Trophoblast cell (in vitro differentiated cells and primary cell): ENCODE data around the gene RAD23A.

Experiments used
- DNase-seq, 2 donors: peaks; one replicate each; pipeline ENCODE4 v3.0.0-alpha.2; 2016
- H2AFZ ChIP-seq: 2 replicates; pipeline ENCODE4 v1.6.1; 2013; ENCODE audit warnings: low read length, moderate library complexity, mild to moderate bottlenecking; ENCODE audit not compliant: insufficient read depth, poor library complexity
- H2AK5ac ChIP-seq: 2 replicates; pipeline ENCODE4 v1.6.1; 2013; ENCODE audit warnings: mild to moderate bottlenecking, low read length
- H2BK120ac ChIP-seq: 2 replicates; pipeline ENCODE4 v1.6.1; 2013; ENCODE audit warnings: low read length, mild to moderate bottlenecking, moderate library complexity; ENCODE audit not compliant: insufficient read depth, poor library complexity
- H2BK12ac ChIP-seq: 2 replicates; pipeline ENCODE4 v1.6.1; 2013; ENCODE audit warnings: mild to moderate bottlenecking, low read length, moderate library complexity
- H2BK5ac ChIP-seq: 2 replicates; pipeline ENCODE4 v1.6.1; 2013; ENCODE audit warnings: low read length, low read depth, moderate library complexity, mild to moderate bottlenecking; ENCODE audit not compliant: poor library complexity
- H3K14ac ChIP-seq: 2 replicates; pipeline ENCODE4 v1.6.1; 2013; ENCODE audit warnings: mild to moderate bottlenecking, low read length
- H3K18ac ChIP-seq: 2 replicates; pipeline ENCODE4 v1.6.1; 2013; ENCODE audit warnings: mild to moderate bottlenecking, low read length
- H3K23ac ChIP-seq: 2 replicates; pipeline ENCODE4 v1.6.1; 2013; ENCODE audit warnings: low read length
- H3K27ac ChIP-seq: 2 replicates; pipeline ENCODE4 v1.5.1; 2013; ENCODE audit warnings: low read depth, mild to moderate bottlenecking, inconsistent platforms, low read length, moderate library complexity
- H3K27me3 ChIP-seq: 2 replicates; pipeline ENCODE4 v1.6.1; 2013; ENCODE audit warnings: inconsistent platforms, mild to moderate bottlenecking, low read length, moderate library complexity; ENCODE audit not compliant: insufficient read depth
- H3K36me3 ChIP-seq, 2 experiments: 1 replicate in 1 of 2; 2 replicates in 1 of 2; pipeline ENCODE4 v1.6.1; 2013; ENCODE audit warnings: low read length in 2 of 2, mild to moderate bottlenecking in 2 of 2, moderate library complexity in 1 of 2; ENCODE audit not compliant: insufficient read depth in 2 of 2, control insufficient read depth in 1 of 2
- H3K4ac ChIP-seq: 2 replicates; pipeline ENCODE4 v1.6.1; 2013; ENCODE audit warnings: low read depth, mild to moderate bottlenecking, low read length, moderate library complexity
- H3K4me1 ChIP-seq, 2 experiments: 1 replicate in 1 of 2; 2 replicates in 1 of 2; pipeline ENCODE4 v1.6.1; 2013; ENCODE audit warnings: low read length in 2 of 2, mild to moderate bottlenecking in 2 of 2, moderate library complexity in 1 of 2; ENCODE audit not compliant: insufficient read depth in 2 of 2, control insufficient read depth in 1 of 2
- H3K4me2 ChIP-seq: 2 replicates; pipeline ENCODE4 v1.6.1; 2013; ENCODE audit warnings: inconsistent platforms, mild to moderate bottlenecking, low read length, moderate library complexity
- H3K4me3 ChIP-seq: 2 replicates; pipeline ENCODE4 v1.5.1; 2013; ENCODE audit warnings: mild to moderate bottlenecking, low read depth, low read length, inconsistent platforms
- H3K79me1 ChIP-seq: one replicate; pipeline ENCODE4 v1.6.1; 2013; ENCODE audit warnings: low read length
- H3K79me2 ChIP-seq: 2 replicates; pipeline ENCODE4 v1.6.1; 2013; ENCODE audit warnings: low read length, mild to moderate bottlenecking; ENCODE audit not compliant: control insufficient read depth, insufficient read depth, poor library complexity
- H3K9ac ChIP-seq: 2 replicates; pipeline ENCODE4 v1.6.1; 2013; ENCODE audit warnings: mild to moderate bottlenecking, low read length
- H3K9me3 ChIP-seq: 2 replicates; pipeline ENCODE4 v1.6.1; 2013; ENCODE audit warnings: low read depth, mild to moderate bottlenecking, control low read depth, inconsistent platforms, low read length; ENCODE audit not compliant: insufficient read depth
- H4K12ac ChIP-seq: 2 replicates; pipeline ENCODE4 v1.6.1; 2013; ENCODE audit warnings: low read depth, mild to moderate bottlenecking, low read length, moderate library complexity
- H4K8ac ChIP-seq: 2 replicates; pipeline ENCODE4 v1.6.1; 2013; ENCODE audit warnings: low read depth, mild to moderate bottlenecking, low read length, moderate library complexity
- H4K91ac ChIP-seq: one replicate; pipeline ENCODE4 v1.6.1; 2013; ENCODE audit warnings: low read depth, mild to moderate bottlenecking, low read length, moderate library complexity
- WGBS: extraction: QIAGEN DNeasy Blood & Tissue Kit; methylation state at CpG from one replicate; pipeline ENCODE4 v1.1.7; 2013; ENCODE audit warnings: missing lambda C conversion rate; ENCODE audit not compliant: insufficient read length, insufficient coverage; ENCODE audit errors: extremely low coverage; 5-methylcytosine and 5-hydroxymethylcytosine counted together

Gene RAD23A

DNA sequence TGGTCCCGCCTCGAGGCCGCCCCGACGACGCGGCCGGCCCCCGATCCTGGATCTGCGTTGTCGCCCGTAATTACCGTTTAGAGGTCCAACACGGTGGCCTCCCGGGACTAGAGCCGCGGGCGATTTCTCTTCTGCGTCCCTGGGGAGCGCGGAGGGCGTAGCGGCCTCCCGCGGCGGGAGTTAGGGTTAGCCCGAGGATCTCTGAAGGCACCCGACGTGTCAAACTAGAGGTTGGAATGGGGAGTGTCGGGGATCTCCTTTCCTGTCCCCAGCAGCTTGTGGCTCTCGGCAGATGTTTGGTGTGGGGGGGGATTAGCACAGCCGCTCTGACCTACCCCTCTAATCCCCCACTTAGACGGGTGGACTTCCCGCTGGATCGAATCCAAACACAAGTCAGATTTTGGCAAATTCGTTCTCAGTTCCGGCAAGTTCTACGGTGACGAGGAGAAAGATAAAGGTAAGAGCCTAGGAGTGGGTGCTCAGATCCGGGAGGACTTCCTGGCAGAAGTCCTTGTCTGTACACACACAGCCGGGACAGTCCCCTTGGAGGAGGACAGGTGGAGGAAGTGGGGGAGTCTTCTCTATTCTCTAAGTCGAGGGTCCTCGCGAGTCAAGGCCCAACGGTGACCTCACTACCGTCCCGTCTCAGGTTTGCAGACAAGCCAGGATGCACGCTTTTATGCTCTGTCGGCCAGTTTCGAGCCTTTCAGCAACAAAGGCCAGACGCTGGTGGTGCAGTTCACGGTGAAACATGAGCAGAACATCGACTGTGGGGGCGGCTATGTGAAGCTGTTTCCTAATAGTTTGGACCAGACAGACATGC, 6.7 kb upstream of the RAD23A start:
- Histone ChIP-seq H3K27me3 (no peaks in the 10 kb centered on the region), H2BK12ac (no peak overlapping the region)
- WGBS = no CpG with 5 or more reads among the region's 54 CpGs

GRCh38 chr19:12939975-12940423, 5.7 kb upstream of the RAD23A start:
- Histone ChIP-seq H3K79me2 (peaks cover 22% of the 10 kb centered on the region), H3K27me3 (no peaks in the 10 kb centered on the region), H2AK5ac (no peak overlapping the region), H3K36me3 (peaks cover 47 to 52% of the 10 kb centered on the region in 2 experiments), H3K14ac (no peak overlapping the region), H3K4me3 (peak overlapping the region; percentile 4), H2AFZ (no peak overlapping the region), H3K18ac (peak overlapping the region; percentile 11), H3K4me1 (peaks cover 18 to 22% of the 10 kb centered on the region in 2 experiments), H2BK12ac (no peak overlapping the region), H4K91ac (no peak overlapping the region), H3K27ac (peak overlapping the region; percentile 25), H3K23ac (no peak overlapping the region), H3K9ac (peak overlapping the region; percentile 65), H4K12ac (no peak overlapping the region), H3K4ac (peak overlapping the region; percentile 97), H2BK120ac (no peak overlapping the region), H3K9me3 (peaks cover 2% of the 10 kb centered on the region), H4K8ac (no peak overlapping the region), H3K4me2 (peak overlapping the region; percentile 52), H3K79me1 (peaks cover 16% of the 10 kb centered on the region), H2BK5ac (peak overlapping the region; percentile 1)
- no peak for DNase-seq
- WGBS = no CpG with 5 or more reads among the region's 10 CpGs

More for the DNA sequence above, 6.7 kb upstream of the RAD23A start:
- Histone ChIP-seq H3K79me2 (peaks cover 22% of the 10 kb centered on the region), H3K14ac (peak overlapping the region; percentile 81), H3K23ac (no peak overlapping the region), H3K27ac (peak overlapping the region; percentile 31), H2AK5ac (peak overlapping the region; percentile 75), H3K36me3 (peaks cover 42 to 44% of the 10 kb centered on the region in 2 experiments), H4K12ac (peak overlapping the region; percentile 55), H3K18ac (peak overlapping the region; percentile 58), H4K8ac (peak overlapping the region; percentile 49), H3K9ac (peak overlapping the region; percentile 98), H2AFZ (peak overlapping the region; percentile 12), H3K4me1 (peaks cover 18 to 22% of the 10 kb centered on the region in 2 experiments), H3K4me2 (peak overlapping the region; percentile 74), H2BK5ac (peak overlapping the region; percentile 52), H2BK120ac (peak overlapping the region; percentile 44), H3K79me1 (peaks cover 16% of the 10 kb centered on the region), H3K9me3 (peaks cover 2% of the 10 kb centered on the region), H3K4me3 (peak overlapping the region; percentile 99), H3K4ac (peak overlapping the region; percentile 92), H4K91ac (peak overlapping the region; percentile 82)
- peak in 1 of 2 donors; percentile 64 for DNase-seq

GRCh38 chr19:12940897-12941296, 4.8 kb upstream of the RAD23A start:
- Histone ChIP-seq H3K27me3 (no peaks in the 10 kb centered on the region), H3K9ac (no peak overlapping the region), H3K79me1 (peaks cover 18% of the 10 kb centered on the region), H2AK5ac (no peak overlapping the region), H3K79me2 (peaks cover 22% of the 10 kb centered on the region), H3K9me3 (peaks cover 2% of the 10 kb centered on the region), H2BK12ac (no peak overlapping the region), H2BK5ac (no peak overlapping the region), H4K8ac (no peak overlapping the region), H2AFZ (no peak overlapping the region), H3K14ac (no peak overlapping the region), H3K18ac (no peak overlapping the region), H4K12ac (no peak overlapping the region), H2BK120ac (no peak overlapping the region), H3K4me2 (peak overlapping the region; percentile 52), H3K36me3 (peaks cover 47 to 52% of the 10 kb centered on the region in 2 experiments), H3K4ac (no peak overlapping the region), H3K23ac (no peak overlapping the region), H3K4me3 (no peak overlapping the region), H4K91ac (no peak overlapping the region), H3K4me1 (peaks cover 18 to 22% of the 10 kb centered on the region in 2 experiments), H3K27ac (peak overlapping the region; percentile 25)
- no CpG with 5 or more reads among the region's 2 CpGs for WGBS
- DNase-seq = no peak

DNA sequence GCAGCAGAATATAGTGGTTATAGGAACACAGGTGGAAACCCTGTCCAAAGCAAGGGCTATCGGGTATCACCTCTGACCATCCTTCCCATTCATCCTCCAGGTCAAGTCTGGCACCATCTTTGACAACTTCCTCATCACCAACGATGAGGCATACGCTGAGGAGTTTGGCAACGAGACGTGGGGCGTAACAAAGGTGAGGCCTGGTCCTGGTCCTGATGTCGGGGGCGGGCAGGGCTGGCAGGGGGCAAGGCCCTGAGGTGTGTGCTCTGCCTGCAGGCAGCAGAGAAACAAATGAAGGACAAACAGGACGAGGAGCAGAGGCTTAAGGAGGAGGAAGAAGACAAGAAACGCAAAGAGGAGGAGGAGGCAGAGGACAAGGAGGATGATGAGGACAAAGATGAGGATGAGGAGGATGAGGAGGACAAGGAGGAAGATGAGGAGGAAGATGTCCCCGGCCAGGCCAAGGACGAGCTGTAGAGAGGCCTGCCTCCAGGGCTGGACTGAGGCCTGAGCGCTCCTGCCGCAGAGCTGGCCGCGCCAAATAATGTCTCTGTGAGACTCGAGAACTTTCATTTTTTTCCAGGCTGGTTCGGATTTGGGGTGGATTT, 2.1 kb upstream of the RAD23A start:
- DNase-seq = no peak
- H3K4ac ChIP-seq = peak overlapping the region; percentile 6
- H3K79me1 ChIP-seq = peaks cover 16% of the 10 kb centered on the region
- no peak overlapping the region for H3K14ac ChIP-seq
- H3K27ac ChIP-seq = no peak overlapping the region
- no peak overlapping the region for H3K23ac ChIP-seq
- WGBS = no CpG with 5 or more reads among the region's 18 CpGs
- peaks cover 21% of the 10 kb centered on the region for H3K79me2 ChIP-seq
- no peak overlapping the region for H2BK120ac ChIP-seq
- no peak overlapping the region for H4K91ac ChIP-seq
- H2BK5ac ChIP-seq = no peak overlapping the region
- peaks cover 3% of the 10 kb centered on the region for H3K9me3 ChIP-seq
- H2BK12ac ChIP-seq = no peak overlapping the region
- no peak overlapping the region for H3K4me3 ChIP-seq
- no peak overlapping the region for H3K18ac ChIP-seq
- H3K36me3 ChIP-seq = peaks cover 56 to 62% of the 10 kb centered on the region in 2 experiments
- H3K27me3 ChIP-seq = no peaks in the 10 kb centered on the region
- peak overlapping the region; percentile 11 for H4K12ac ChIP-seq
- H2AFZ ChIP-seq = no peak overlapping the region
- H4K8ac ChIP-seq = no peak overlapping the region
- H2AK5ac ChIP-seq = no peak overlapping the region
- H3K4me2 ChIP-seq = no peak overlapping the region
- H3K4me1 ChIP-seq = peaks cover 11 to 18% of the 10 kb centered on the region in 2 experiments
- no peak overlapping the region for H3K9ac ChIP-seq
